MM.1S (cell line): ENCODE data around the gene SMAD7.

Experiments
- DNase-seq: peaks from one replicate; pipeline ENCODE4 v3.0.0-alpha.2; 2015
- H2AFZ ChIP-seq: fragments of 300-600 bp; sonication (generic); 2 replicates; pipeline ENCODE4 v1.6.0; 2016; ENCODE audit warnings: antibody characterized with exemption, low read length
- H3F3A ChIP-seq: fragments of 300-600 bp; sonication (generic); 2 replicates; pipeline ENCODE4 v1.6.1; 2016; ENCODE audit warnings: mild to moderate bottlenecking, antibody characterized with exemption, low read length, moderate library complexity, mixed read lengths; ENCODE audit not compliant: insufficient read depth
- H3K27ac ChIP-seq: fragments of 300-600 bp; sonication (generic); 2 replicates; pipeline ENCODE4 v1.5.1; 2016; ENCODE audit warnings: mild to moderate bottlenecking, low read length
- H3K27me3 ChIP-seq: fragments of 300-600 bp; sonication (generic); replicated peaks from 2 replicates; pipeline ENCODE4 v1.6.0; 2016; ENCODE audit warnings: low read length; ENCODE audit not compliant: insufficient read depth
- H3K36me3 ChIP-seq: fragments of 300-600 bp; sonication (generic); replicated peaks from 2 replicates; pipeline ENCODE4 v1.6.1; 2016; ENCODE audit warnings: mild to moderate bottlenecking, low read length, mixed read lengths; ENCODE audit not compliant: insufficient read depth
- H3K4me1 ChIP-seq: fragments of 300-600 bp; sonication (generic); 2 replicates; pipeline ENCODE4 v1.6.1; 2016; ENCODE audit warnings: low read length, mixed read lengths
- H3K4me2 ChIP-seq: fragments of 300-600 bp; sonication (generic); 2 replicates; pipeline ENCODE4 v1.6.0; 2016; ENCODE audit warnings: low read depth, low read length
- H3K4me3 ChIP-seq: fragments of 300-600 bp; sonication (generic); 2 replicates; pipeline ENCODE4 v1.5.1; 2016; ENCODE audit warnings: low read length, mixed read lengths
- H3K79me2 ChIP-seq: fragments of 300-600 bp; sonication (generic); 2 replicates; pipeline ENCODE4 v1.6.1; 2016; ENCODE audit warnings: mixed run types, low read length, mixed read lengths
- H3K9ac ChIP-seq: fragments of 300-600 bp; sonication (generic); 2 replicates; pipeline ENCODE4 v1.6.1; 2016; ENCODE audit warnings: low read length, mixed read lengths
- H3K9me2 ChIP-seq: fragments of 300-600 bp; sonication (generic); replicated peaks from 2 replicates; pipeline ENCODE4 v1.6.1; 2016; ENCODE audit warnings: mild to moderate bottlenecking, low read length, mixed read lengths; ENCODE audit not compliant: insufficient read depth
- H3K9me3 ChIP-seq: fragments of 300-600 bp; sonication (generic); replicated peaks from 2 replicates; pipeline ENCODE4 v1.6.1; 2016; ENCODE audit warnings: mild to moderate bottlenecking, low read length, mixed read lengths; ENCODE audit not compliant: insufficient read depth
- H4K20me1 ChIP-seq: fragments of 300-600 bp; sonication (generic); 2 replicates; pipeline ENCODE4 v1.6.1; 2016; ENCODE audit warnings: mild to moderate bottlenecking, low read length, moderate library complexity, mixed read lengths; ENCODE audit not compliant: insufficient read depth
- CTCF ChIP-seq: fragments of 300-600 bp; sonication (generic); IDR thresholded peaks from 2 replicates; pipeline ENCODE4 v1.5.1; 2016; ENCODE audit warnings: antibody characterized with exemption, low read length, mixed read lengths
- EZH2 ChIP-seq: fragments of 300-600 bp; sonication (generic); optimal IDR thresholded peaks from 2 replicates; pipeline ENCODE3; 2017; ENCODE audit warnings: low read depth, mild to moderate bottlenecking, antibody characterized with exemption, low read length, mixed read lengths
- EZH2phosphoT487 ChIP-seq: fragments of 300-600 bp; sonication (generic); IDR thresholded peaks from 2 replicates; pipeline ENCODE4 v1.6.1; 2018; ENCODE audit warnings: antibody characterized with exemption, low read length

Gene SMAD7

GRCh38 chr18:48992791-48993555, 42.2 kb upstream of the SMAD7 start:
- H4K20me1 ChIP-seq = no peaks in the 10 kb centered on the region
- H3K9me2 ChIP-seq = no peaks in the 10 kb centered on the region
- no peak overlapping the region for H3K4me3 ChIP-seq
- no peaks in the 10 kb centered on the region for H3K36me3 ChIP-seq
- no peak for TF ChIP-seq CTCF
- no peak for TF ChIP-seq EZH2
- no peak for TF ChIP-seq EZH2phosphoT487
- H3K4me1 ChIP-seq = 0 out of 2 replicates have a peak, but pooled peaks cover 3% of the 10 kb centered on the region
- no peak overlapping the region for H3K27ac ChIP-seq
- H3F3A ChIP-seq = no peaks in the 10 kb centered on the region
- no peaks in the 10 kb centered on the region for H3K79me2 ChIP-seq
- no peak for DNase-seq
- no peak overlapping the region for H3K4me2 ChIP-seq
- H3K27me3 ChIP-seq = no peaks in the 10 kb centered on the region
- H3K9me3 ChIP-seq = no peaks in the 10 kb centered on the region
- H2AFZ ChIP-seq = no peak overlapping the region
- H3K9ac ChIP-seq = no peak overlapping the region

GRCh38 chr18:48992133-48992532, 41.4 kb upstream of the SMAD7 start:
- Histone ChIP-seq H3K79me2 (no peaks in the 10 kb centered on the region), H3K9me2 (no peaks in the 10 kb centered on the region), H3K4me3 (no peak overlapping the region), H3K9me3 (no peaks in the 10 kb centered on the region), H2AFZ (no peak overlapping the region), H3K4me2 (no peak overlapping the region), H3K27ac (no peak overlapping the region), H3K36me3 (no peaks in the 10 kb centered on the region), H3K27me3 (no peaks in the 10 kb centered on the region), H3F3A (no peaks in the 10 kb centered on the region), H4K20me1 (no peaks in the 10 kb centered on the region), H3K4me1 (0 out of 2 replicates have a peak, but pooled peaks cover 3% of the 10 kb centered on the region), H3K9ac (no peak overlapping the region)
- no peak for DNase-seq
- TF ChIP-seq CTCF (no peak), EZH2 (no peak), EZH2phosphoT487 (no peak)

GRCh38 chr18:48991676-48992075, 40.9 kb upstream of the SMAD7 start:
- H3K4me1 ChIP-seq = 0 out of 2 replicates have a peak, but pooled peaks cover 3% of the 10 kb centered on the region
- no peaks in the 10 kb centered on the region for H3K27me3 ChIP-seq
- no peaks in the 10 kb centered on the region for H4K20me1 ChIP-seq
- H3K27ac ChIP-seq = no peak overlapping the region
- TF ChIP-seq CTCF (no peak), EZH2phosphoT487 (no peak), EZH2 (no peak)
- H3K4me3 ChIP-seq = no peak overlapping the region
- H3K36me3 ChIP-seq = no peaks in the 10 kb centered on the region
- H3K79me2 ChIP-seq = no peaks in the 10 kb centered on the region
- DNase-seq = no peak
- no peaks in the 10 kb centered on the region for H3K9me3 ChIP-seq
- H3K4me2 ChIP-seq = no peak overlapping the region
- no peaks in the 10 kb centered on the region for H3K9me2 ChIP-seq
- H3K9ac ChIP-seq = no peak overlapping the region
- H3F3A ChIP-seq = no peaks in the 10 kb centered on the region
- no peak overlapping the region for H2AFZ ChIP-seq
